Peyer's patch (tissue), 4 donors: Measurements from ENCODE around the gene SLC41A2.

Experiments
- CTCF ChIP-seq, 6 experiments: fragments of 450-650 bp in 4 of 6; fragments of 200-600 bp in 2 of 6; sonication (generic) in 1 of 6; IDR thresholded peaks; one replicate each; pipeline ENCODE4 v1.5.1; 2017 to 2019; ENCODE audit warnings: antibody characterized with exemption in 6 of 6, mild to moderate bottlenecking in 3 of 6, moderate library complexity in 1 of 6
- POLR2A ChIP-seq, 2 donors: fragments of 450-650 bp; IDR thresholded peaks; one replicate each; pipeline ENCODE4 v1.5.1; 2017; ENCODE audit warnings: antibody characterized with exemption in 2 of 2, mild to moderate bottlenecking in 2 of 2, moderate library complexity in 2 of 2

GRCh38 chr12:104974626-104975290 lies 16.7 kb upstream of the SLC41A2 start:
- TF ChIP-seq CTCF (IDR thresholded peaks at IDR 0.05), result no peak
- no peak for TF ChIP-seq POLR2A (IDR thresholded peaks at IDR 0.05)
